ENCODE results near the gene RGS21.

Gene RGS21

DNA sequence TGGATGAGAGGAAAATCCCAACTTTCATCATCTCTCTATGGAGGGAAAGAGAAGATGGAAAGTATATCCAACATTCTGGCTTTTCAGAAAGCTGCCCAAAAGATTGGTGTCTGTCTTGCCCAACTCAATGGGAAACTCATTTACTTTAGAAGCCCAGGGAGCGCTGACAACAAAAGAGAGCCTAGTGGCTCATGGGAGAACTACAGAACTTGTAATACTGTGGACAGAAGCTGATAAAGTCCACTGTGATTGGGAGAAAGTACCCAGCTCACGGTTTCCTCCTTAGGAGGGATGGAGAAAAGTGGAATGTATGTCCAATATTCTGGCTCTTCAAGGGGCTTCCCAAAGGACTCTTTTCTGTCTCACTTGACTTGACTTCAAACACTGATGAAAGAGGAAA is 66.0 kb downstream of the RGS21 start:
- no peak for DNase-seq

DNA sequence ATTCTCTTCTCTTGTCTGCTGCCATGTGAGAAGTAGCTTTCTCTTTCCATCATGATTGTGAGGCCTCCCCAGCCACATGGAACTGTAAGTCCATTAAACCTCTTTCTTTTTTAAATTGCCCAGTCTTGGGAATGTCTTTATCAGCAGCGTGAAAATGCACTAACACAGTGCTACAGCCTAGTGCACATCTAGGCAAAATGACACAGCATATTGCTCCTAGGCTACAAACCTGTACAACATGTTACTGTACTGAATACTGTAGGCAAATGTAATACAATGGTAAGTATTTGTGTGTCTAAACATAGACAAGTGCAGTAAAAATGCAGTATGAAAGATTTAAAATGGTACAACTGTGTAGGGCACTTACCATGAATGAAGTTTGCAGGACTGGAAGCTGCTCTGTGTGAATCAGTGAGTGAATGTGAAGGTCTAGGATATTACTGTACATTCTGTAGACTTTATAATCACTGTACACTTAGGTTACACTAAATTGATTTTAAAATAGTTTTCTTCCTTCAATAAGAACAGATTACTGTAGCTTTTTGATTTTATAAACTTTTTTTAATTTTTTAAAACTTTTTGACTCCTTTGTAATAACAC is 69.4 kb downstream of the RGS21 start:
- DNase-seq = no peak

DNA sequence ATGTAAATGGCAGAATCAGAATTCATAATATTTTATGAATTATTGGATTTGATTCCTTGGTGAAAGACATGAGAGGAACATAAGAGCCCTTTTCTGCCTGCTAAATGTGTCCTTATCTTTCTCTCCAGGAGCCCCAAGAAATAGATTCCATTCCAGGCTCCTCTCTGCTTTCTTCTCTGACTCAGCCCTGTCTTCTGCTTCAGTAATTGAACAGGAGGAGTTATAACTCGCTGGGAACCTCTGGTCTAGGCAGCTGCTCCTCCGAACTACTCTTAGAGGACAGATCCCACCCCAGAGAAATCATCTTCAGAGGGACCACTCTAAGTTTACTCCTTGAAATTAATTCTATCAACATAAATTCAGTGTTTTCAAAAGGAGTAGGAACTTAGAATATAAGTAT is 78.4 kb downstream of the RGS21 start:
- DNase-seq = no peak

DNA sequence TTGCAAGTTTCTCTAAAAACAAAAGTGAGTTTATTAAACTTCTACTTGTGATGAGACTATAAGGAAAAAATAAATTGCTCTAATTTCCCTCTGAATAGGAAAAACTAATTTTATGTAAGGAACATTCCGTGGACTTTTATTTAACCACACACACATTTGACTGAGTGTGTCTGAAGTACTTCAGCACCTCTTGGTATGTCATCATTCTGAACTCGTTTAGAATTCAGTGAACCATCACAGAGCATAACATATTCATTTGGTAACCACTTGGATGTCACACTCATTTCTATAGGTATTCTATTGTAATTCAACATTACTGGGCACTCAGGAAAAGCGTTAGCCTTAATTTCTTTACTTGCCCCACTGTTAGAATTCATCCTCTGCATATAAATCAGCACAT is 79.1 kb downstream of the RGS21 start:
- no peak for DNase-seq

DNA sequence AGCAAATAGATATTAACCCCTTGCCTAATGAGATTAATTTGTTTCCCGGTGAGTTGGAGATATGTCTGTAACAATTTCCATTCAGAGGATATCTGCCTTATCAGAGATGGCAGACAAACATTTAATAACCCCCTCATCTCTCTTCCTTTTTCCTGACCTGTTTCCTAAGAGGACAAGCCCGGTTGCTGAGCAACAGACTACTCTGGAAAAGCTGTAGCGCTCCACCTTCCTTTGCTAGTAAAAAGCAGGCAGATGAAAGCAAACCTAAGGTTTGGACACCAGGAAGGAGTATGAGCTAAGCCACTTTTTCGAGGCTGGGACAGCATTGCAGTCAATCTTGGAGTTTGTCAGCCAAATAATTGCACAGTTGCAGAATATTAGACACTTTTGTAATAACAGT is 82.4 kb downstream of the RGS21 start:
- peak; percentile 10 for DNase-seq

DNA sequence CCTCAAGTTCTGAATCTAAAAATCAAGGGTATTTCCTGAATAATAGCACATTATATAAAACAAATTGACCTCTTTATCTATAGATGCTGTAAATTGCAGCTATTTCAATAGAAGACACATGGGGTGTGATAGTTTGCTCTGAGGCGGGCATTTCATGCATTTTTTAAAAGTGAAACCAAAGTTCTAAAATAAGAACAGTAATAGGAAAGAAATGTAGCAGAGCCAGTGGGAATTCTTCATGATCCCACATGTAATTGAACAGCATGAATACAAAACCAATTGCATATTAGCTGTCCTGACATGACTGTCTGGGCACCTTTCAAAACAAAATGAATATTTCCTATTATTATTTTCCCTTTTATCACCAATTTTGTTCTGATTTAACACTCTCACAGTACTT is 85.0 kb downstream of the RGS21 start:
- DNase-seq = no peak

DNA sequence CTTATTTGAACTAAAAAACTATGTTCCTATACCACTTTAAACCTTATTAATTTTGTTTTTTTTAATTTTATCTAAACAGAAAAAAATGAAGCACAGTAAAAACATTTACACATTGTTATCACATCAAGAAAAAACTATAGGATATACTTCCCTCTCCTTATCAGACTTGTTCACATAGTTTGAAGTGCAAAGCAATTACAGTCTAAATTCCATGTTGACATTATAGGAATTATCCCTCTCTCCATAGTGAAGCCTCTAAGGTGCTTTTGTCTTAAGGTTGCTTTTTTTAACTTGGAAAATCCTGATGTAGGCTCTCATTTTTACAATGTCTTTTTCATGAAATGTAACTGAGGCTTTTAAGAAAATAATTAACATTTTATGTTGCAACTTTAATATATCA is 85.8 kb downstream of the RGS21 start:
- no peak for DNase-seq

DNA sequence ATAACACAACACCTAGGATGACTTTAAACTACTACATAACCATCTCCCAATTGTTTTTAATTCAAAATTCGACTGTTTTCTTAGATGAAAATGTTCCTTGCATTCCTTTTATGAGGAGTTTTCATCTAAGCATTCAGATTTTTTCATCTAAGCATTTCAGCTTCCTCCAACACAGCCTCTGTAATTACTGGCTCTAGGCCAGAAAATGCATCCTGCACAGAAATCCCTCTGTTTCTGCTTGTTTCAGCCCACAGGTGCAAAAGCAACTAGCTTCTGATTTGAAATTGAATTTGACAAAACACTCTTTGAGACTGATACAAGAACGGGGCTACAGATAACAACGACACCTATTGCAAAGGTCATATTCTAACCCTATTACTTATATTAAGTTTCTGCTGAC is 90.4 kb downstream of the RGS21 start:
- no peak for DNase-seq
